GM12878 (cell line): Measurements from ENCODE around the gene FGD3. TPM values are rescaled to one million over a fixed set of nuclear protein-coding genes. Genes with fewer than 3 reads are reported as not detected.

Experiments
- ATAC-seq: fragments of 200-7000 bp; cut with Tn5 transposase; 3 replicates; pipeline ENCODE4 v1.9.1; 2020; ENCODE audit warnings: mild to moderate bottlenecking, moderate library complexity
- BruUV-seq: library from RNA; stranded (reverse); fragments of 400-500 nt; replicated peaks from 2 replicates; lab custom pipeline; 2021; lab: Mats Ljungman, UMichigan
- CTCF ChIA-PET: fragments of 300-600 bp; sonication (Branson Sonifier 250); formaldehyde crosslinking; extraction: SDS; loops from one replicate; lab custom pipeline; 2021; ENCODE audit warnings: inconsistent platforms; lab: Yijun Ruan, JAX
- POLR2A ChIA-PET: fragments of 350-600 bp; formaldehyde crosslinking; extraction: SDS; loops from one replicate; lab custom pipeline; 2021; ENCODE audit warnings: inconsistent platforms; lab: Charles Lee
- RAD21 ChIA-PET: fragments of 300-600 bp; sonication (Branson Sonifier 250); formaldehyde crosslinking; loops from one replicate; lab custom pipeline; 2023; ENCODE audit warnings: antibody characterized with exemption; ENCODE audit not compliant: unreplicated experiment; lab: Charles Lee
- SMC1A ChIA-PET: fragments of 300-600 bp; sonication (Branson Sonifier 250); formaldehyde crosslinking; loops from one replicate; lab custom pipeline; 2023; ENCODE audit not compliant: unreplicated experiment, uncharacterized antibody; lab: Charles Lee
- DNase-seq: peaks from one replicate; pipeline ENCODE4 v3.0.0-alpha.2; 2011; ENCODE audit warnings: low read depth, low spot score
- FAIRE-seq: peaks from 3 replicates; lab custom pipeline; 2011; peaks lifted over from hg19 to GRCh38; lab: Jason Lieb, UNC
- H2AFZ ChIP-seq: 2 replicates; pipeline ENCODE4 v1.6.0; 2011; ENCODE audit warnings: low read depth, low read length, control low read depth; ENCODE audit not compliant: control insufficient read depth
- H3K27ac ChIP-seq: 2 replicates; pipeline ENCODE4 v1.5.1; 2011; ENCODE audit warnings: control low read depth; ENCODE audit not compliant: control insufficient read depth, insufficient read depth
- H3K27me3 ChIP-seq, 2 experiments: replicated peaks in 1 of 2; 2 replicates each; pipeline versions ENCODE4 v1.6.0 to v1.6.1; 2011; ENCODE audit warnings: low read length in 1 of 2; ENCODE audit not compliant: control insufficient read depth in 2 of 2, insufficient read depth in 2 of 2
- H3K36me3 ChIP-seq, 2 experiments: 2 replicates each; pipeline ENCODE4 v1.5.1; 2011; ENCODE audit warnings: low read length in 1 of 2; ENCODE audit not compliant: control insufficient read depth in 2 of 2, insufficient read depth in 2 of 2
- H3K4me1 ChIP-seq: 2 replicates; pipeline ENCODE4 v1.6.1; 2011; ENCODE audit warnings: mild to moderate bottlenecking, low read length, moderate library complexity, mixed read lengths; ENCODE audit not compliant: control insufficient read depth, insufficient read depth
- H3K4me2 ChIP-seq: 2 replicates; pipeline ENCODE4 v1.6.0; 2011; ENCODE audit warnings: control low read depth; ENCODE audit not compliant: control insufficient read depth, insufficient read depth
- H3K4me3 ChIP-seq: fragments of 200-600 bp; sonication (generic); 2 replicates; pipeline ENCODE4 v1.5.1; 2016
- H3K79me2 ChIP-seq: 2 replicates; pipeline ENCODE4 v1.6.0; 2011; ENCODE audit warnings: low read length; ENCODE audit not compliant: control insufficient read depth, insufficient read depth
- H3K9ac ChIP-seq: 2 replicates; pipeline ENCODE4 v1.8.0; 2011; ENCODE audit warnings: low read length, control low read depth, mixed read lengths; ENCODE audit not compliant: control insufficient read depth, insufficient read depth
- H3K9me3 ChIP-seq: replicated peaks from 3 replicates; pipeline ENCODE4 v1.5.1; 2011; ENCODE audit warnings: mild to moderate bottlenecking, low read length; ENCODE audit not compliant: control insufficient read depth, insufficient read depth
- H4K20me1 ChIP-seq: 2 replicates; pipeline ENCODE4 v1.6.0; 2011; ENCODE audit not compliant: control insufficient read depth, insufficient read depth
- ATF2 ChIP-seq: IDR thresholded peaks from 2 replicates; pipeline ENCODE4 v1.6.1; 2012; ENCODE audit warnings: low read length, inconsistent platforms
- CHD1 ChIP-seq: IDR thresholded peaks from 2 replicates; pipeline ENCODE4 v1.6.1; 2012; ENCODE audit warnings: low read depth, low read length, improper control_type of control experiment
- FOXM1 ChIP-seq: IDR thresholded peaks from 2 replicates; pipeline ENCODE4 v1.6.1; 2012; ENCODE audit warnings: low read depth, mild to moderate bottlenecking, inconsistent platforms, low read length, moderate library complexity
- GATAD2B ChIP-seq: fragments of 450-650 bp; conservative IDR thresholded peaks from 2 replicates; pipeline ENCODE4 v1.6.1; 2017; ENCODE audit warnings: low read depth, mild to moderate bottlenecking, moderate library complexity
- POLR2AphosphoS2 ChIP-seq: IDR thresholded peaks from 2 replicates; pipeline ENCODE4 v1.6.1; 2011; ENCODE audit warnings: low read depth, mild to moderate bottlenecking, low read length, improper control_type of control experiment, moderate library complexity
- RELB ChIP-seq: fragments of 450-650 bp; IDR thresholded peaks from 2 replicates; pipeline ENCODE4 v1.6.1; 2017; ENCODE audit warnings: low read depth, mild to moderate bottlenecking, moderate library complexity
- REST ChIP-seq: IDR thresholded peaks from 2 replicates; pipeline ENCODE4 v1.6.1; 2012; ENCODE audit warnings: mild to moderate bottlenecking, low read depth, low read length
- SMAD1 ChIP-seq: fragments of 450-650 bp; IDR thresholded peaks from 2 replicates; pipeline ENCODE4 v1.6.1; 2018; ENCODE audit warnings: mild to moderate bottlenecking, low read depth; ENCODE audit not compliant: partially characterized antibody
- SREBF2 ChIP-seq: IDR thresholded peaks from 2 replicates; pipeline ENCODE4 v1.6.1; 2012; ENCODE audit warnings: mild to moderate bottlenecking, low read length
- SUPT20H ChIP-seq: IDR thresholded peaks from 2 replicates; pipeline ENCODE4 v1.6.1; 2011; ENCODE audit warnings: low read depth, mild to moderate bottlenecking, low read length, moderate library complexity, borderline replicate concordance; ENCODE audit not compliant: control insufficient read depth
- USF1 ChIP-seq: IDR thresholded peaks from 2 replicates; pipeline ENCODE4 v1.6.1; 2011; ENCODE audit warnings: borderline replicate concordance, low read depth, mild to moderate bottlenecking, moderate library complexity, mixed read lengths, low read length; ENCODE audit not compliant: insufficient read depth; ENCODE audit errors: extremely low read length
- ZNF274 ChIP-seq: IDR thresholded peaks from one replicate; pipeline ENCODE4 v1.8.0; 2011; ENCODE audit not compliant: insufficient read length, insufficient read depth
- ZSCAN29 ChIP-seq: fragments of 450-650 bp; IDR thresholded peaks from 2 replicates; pipeline ENCODE4 v1.6.1; 2017; ENCODE audit warnings: mild to moderate bottlenecking, moderate library complexity
- WGBS: methylation state at CpG from one replicate; pipeline ENCODE4 v1.1.6; 2016; ENCODE audit warnings: low lambda C conversion rate; ENCODE audit not compliant: insufficient replicate concordance, insufficient coverage; ENCODE audit errors: missing lambda C conversion rate; 5-methylcytosine and 5-hydroxymethylcytosine counted together
- in situ Hi-C: fragments of 300-500 bp; cut with MboI; formaldehyde crosslinking; loops from 9 replicates; pipeline ENCODE4 v1.14.3; 2018; ENCODE audit warnings: mixed read lengths
- intact Hi-C: fragments of 100-400 bp; cut with micrococcal nuclease; formaldehyde crosslinking; loops from one replicate; pipeline ENCODE4 v1.14.2; 2022; ENCODE audit not compliant: unreplicated experiment
- polyA plus RNA-seq, 11 experiments: library from polyadenylated mRNA; depleted of rRNA in 4 of 11; unstranded in 6 of 11; stranded (reverse) in 5 of 11; fragments of >200 nt; fragmentation: Nextera tagmentation in 4 of 11; fragmentation: Illumina TruSeq in 1 of 11; extraction: Ambion mirVana in 4 of 11; extraction: Trizol in 1 of 11; gene quantifications; 1 replicate in 1 of 11; 2 replicates in 10 of 11; pipeline versions ENCODE4 v1.2.1 to v1.2.3, GENCODE V29; 2011 to 2016; ENCODE audit warnings: inconsistent platforms in 2 of 11, missing spikeins in 2 of 11, low read depth in 1 of 11
- total RNA-seq, 4 experiments: library from RNA; depleted of rRNA in 3 of 4; stranded (reverse); fragments of >200 nt in 3 of 4; fragmentation: Illumina TruSeq in 1 of 4; extraction: Trizol in 1 of 4; gene quantifications; 2 replicates each; pipeline versions ENCODE4 v1.2.1 to v1.2.3, GENCODE V29; 2013 to 2021

FGD3 gene
- total and polyA plus RNA-seq, 10 of the 15 experiments (the other 5 are each of a cell fraction or from before 2014, with no cell fraction given) = 0.26 to 18.1 (median 12.4) TPM

GRCh38 chr9:93081081-93081529, 133.8 kb downstream of the FGD3 start:
- Histone ChIP-seq H3K9me3 (peaks cover 1% of the 10 kb centered on the region; the same call in 2 of the 3 replicates), H3K79me2 (no peaks in the 10 kb centered on the region), H3K4me2 (no peak overlapping the region), H4K20me1 (no peaks in the 10 kb centered on the region), H3K27ac (no peak overlapping the region), H3K36me3 (peaks cover 13 to 17% of the 10 kb centered on the region in 2 experiments), H2AFZ (no peak overlapping the region), H3K4me3 (no peak overlapping the region), H3K4me1 (peaks cover 3% of the 10 kb centered on the region; the same call in 1 of the 2 replicates), H3K27me3 (no peaks in the 10 kb centered on the region), H3K9ac (no peak overlapping the region)
- WGBS = 95% methylated on average over 10 of the region's 10 CpGs
- intact Hi-C loops (no loop called here), in situ Hi-C loops (no loop called here)
- BruUV-seq = no TSS peak
- CTCF ChIA-PET = no interaction called here
- no peak for DNase-seq
- POLR2A ChIA-PET = no interaction called here
- TF ChIP-seq SMAD1 = no peak
- no peak for TF ChIP-seq SREBF2
- TF ChIP-seq RELB = no peak
- TF ChIP-seq SUPT20H = no peak
- no peak for TF ChIP-seq ZNF274
- TF ChIP-seq POLR2AphosphoS2 = no peak
- TF ChIP-seq ATF2 = no peak
- no peak for TF ChIP-seq USF1
- no peak for TF ChIP-seq ZSCAN29
- TF ChIP-seq REST = no peak
- TF ChIP-seq FOXM1 = no peak
- TF ChIP-seq CHD1 = no peak
- no peak for TF ChIP-seq GATAD2B
- RAD21 ChIA-PET = no interaction called here
- ATAC-seq = no peak
- SMC1A ChIA-PET = interaction anchor here (0.6 to 1.2 kb wide), 2 partner anchors 17 to 163 kb away, joined by 3 to 4 read pairs; no protein-coding TSS in a partner anchor
- no peak for FAIRE-seq
